Fibroblast of lung (primary cell): ENCODE data around the gene LCE1E. TPM values are rescaled to one million over a fixed set of nuclear protein-coding genes. Genes with fewer than 3 reads are reported as not detected.
A peak's percentile ranks its signal among the peaks of the same experiment; 100 is the strongest.

ENCODE experiments used
- DNase-seq, 2 donors: peaks; one replicate each; pipeline versions ENCODE4 v3.0.0 to v3.0.0-alpha.2; 2010; ENCODE audit warnings: low read depth in 2 of 2
- H2AFZ ChIP-seq: 2 replicates; pipeline ENCODE4 v1.5.1; 2012; ENCODE audit warnings: low read length, control low read depth, inconsistent platforms
- H3K27ac ChIP-seq: 2 replicates; pipeline ENCODE4 v1.5.1; 2011; ENCODE audit warnings: low read length, control low read depth; ENCODE audit not compliant: insufficient read depth
- H3K27me3 ChIP-seq: 2 replicates; pipeline ENCODE4 v1.5.1; 2011; ENCODE audit warnings: mild to moderate bottlenecking, low read length; ENCODE audit not compliant: control insufficient read depth, insufficient read depth
- H3K36me3 ChIP-seq: 2 replicates; pipeline ENCODE4 v1.5.1; 2011; ENCODE audit warnings: low read length; ENCODE audit not compliant: control insufficient read depth, insufficient read depth
- H3K4me1 ChIP-seq: 2 replicates; pipeline ENCODE4 v1.5.1; 2011; ENCODE audit warnings: low read length; ENCODE audit not compliant: control insufficient read depth, insufficient read depth; ENCODE audit errors: extremely low read depth
- H3K4me2 ChIP-seq: 2 replicates; pipeline ENCODE4 v1.5.1; 2011; ENCODE audit warnings: low read length, control low read depth; ENCODE audit not compliant: insufficient read depth; ENCODE audit errors: extremely low read depth
- H3K4me3 ChIP-seq, 4 experiments: fragments of 200-600 bp in 1 of 4; sonication (generic) in 1 of 4; replicated peaks in 1 of 4; 2 replicates each; pipeline ENCODE4 v1.5.1; 2011 to 2016; ENCODE audit warnings: low read length in 4 of 4, low read depth in 3 of 4, mild to moderate bottlenecking in 3 of 4, control low read depth in 2 of 4, inconsistent platforms in 1 of 4, mixed read lengths in 1 of 4; ENCODE audit not compliant: insufficient read depth in 1 of 4; ENCODE audit errors: control extremely low read depth in 1 of 4
- H3K79me2 ChIP-seq: 2 replicates; pipeline ENCODE4 v1.5.1; 2012; ENCODE audit warnings: mild to moderate bottlenecking, low read length, inconsistent platforms; ENCODE audit not compliant: control insufficient read depth, insufficient read depth
- H3K9ac ChIP-seq: 2 replicates; pipeline ENCODE4 v1.5.1; 2011; ENCODE audit warnings: mild to moderate bottlenecking, low read length, control low read depth; ENCODE audit not compliant: insufficient read depth
- H3K9me3 ChIP-seq: 2 replicates; pipeline ENCODE4 v1.5.1; 2012; ENCODE audit warnings: low read depth, low read length; ENCODE audit not compliant: control insufficient read depth, insufficient read depth
- H4K20me1 ChIP-seq: 2 replicates; pipeline ENCODE4 v1.5.1; 2011; ENCODE audit warnings: low read length; ENCODE audit not compliant: control insufficient read depth, insufficient read depth; ENCODE audit errors: extremely low read depth
- CTCF ChIP-seq, 2 donors: IDR thresholded peaks in 1 of 2; conservative IDR thresholded peaks in 1 of 2; 1 replicate in 1 of 2; 2 replicates in 1 of 2; pipeline ENCODE4 v1.5.1; 2011 to 2012; ENCODE audit warnings: low read length in 2 of 2, control low read depth in 1 of 2, inconsistent platforms in 1 of 2, low read depth in 1 of 2, mild to moderate bottlenecking in 1 of 2
- EZH2 ChIP-seq: IDR thresholded peaks from 2 replicates; pipeline ENCODE4 v1.5.1; 2012; ENCODE audit warnings: low read length, control low read depth, mild to moderate bottlenecking; ENCODE audit errors: missing control alignments
- polyA plus RNA-seq, 2 donors: library from polyadenylated mRNA; depleted of rRNA in 1 of 2; stranded (reverse) in 1 of 2; unstranded in 1 of 2; fragments of >200 nt; gene quantifications; 2 replicates each; pipeline ENCODE4 v1.2.1, GENCODE V29; 2011 to 2012; ENCODE audit warnings: missing spikeins in 1 of 2
- total RNA-seq: library from RNA; depleted of rRNA; stranded (reverse); fragments of >200 nt; gene quantifications from 2 replicates; pipeline ENCODE4 v1.2.1, GENCODE V29; 2014

Gene LCE1E
- total and polyA plus RNA-seq, 2 donors (not counting 1 experiment from before 2014, with no cell fraction given), result 0.14 TPM; not detected in 1

GRCh38 chr1:152774875-152775274 lies 11.2 kb upstream of the LCE1E start, which contains the start of gene LCE1F:
Gene LCE1F (plus strand): TSS chr1:152775140. CDS start chr1:152776372, 1,232 bp downstream.
- no peaks in the 10 kb centered on the region for H3K79me2 ChIP-seq
- H3K9ac ChIP-seq, result no peak within 1 kb of the TSS
- DNase-seq, result no peak
- no peaks in the 10 kb centered on the region for H3K9me3 ChIP-seq
- no peaks in the 10 kb centered on the region for H3K36me3 ChIP-seq
- H3K27me3 ChIP-seq, result no peaks in the 10 kb centered on the region
- no peak for TF ChIP-seq CTCF (conservative IDR thresholded peaks at IDR 0.05 in 1 of 2, IDR thresholded peaks at IDR 0.05 in 1 of 2; ENCODE audit: low read depth in 1 of 2, low read length in 2 of 2)
- no peak for TF ChIP-seq EZH2
- no peaks in the 10 kb centered on the region for H4K20me1 ChIP-seq
- no peak within 1 kb of the TSS for H2AFZ ChIP-seq
- no peak within 1 kb of the TSS for H3K4me2 ChIP-seq
- H3K4me1 ChIP-seq, result no peaks in the 10 kb centered on the region
- H3K4me3 ChIP-seq, result no peak within 1 kb of the TSS
- no peak within 1 kb of the TSS for H3K27ac ChIP-seq

- Histone ChIP-seq H3K27me3 (no peaks in the 10 kb centered on the region), H3K36me3 (no peaks in the 10 kb centered on the region), H3K9ac (no peak overlapping the region), H3K79me2 (no peaks in the 10 kb centered on the region), H3K4me3 (no peak overlapping the region), H4K20me1 (no peaks in the 10 kb centered on the region), H3K9me3 (no peaks in the 10 kb centered on the region), H3K27ac (no peak overlapping the region), H3K4me1 (no peaks in the 10 kb centered on the region), H2AFZ (no peak overlapping the region), H3K4me2 (no peak overlapping the region)
- no peak for DNase-seq
- TF ChIP-seq EZH2 (no peak), CTCF (conservative IDR thresholded peaks at IDR 0.05 in 1 of 2, IDR thresholded peaks at IDR 0.05 in 1 of 2; ENCODE audit: low read depth in 1 of 2, low read length in 2 of 2) (no peak)
These were observed 9.7 kb upstream of the LCE1E start for GRCh38 chr1:152776361-152776760.

GRCh38 chr1:152777510-152778137 lies 8.4 kb upstream of the LCE1E start:
- no peak overlapping the region for H3K27ac ChIP-seq
- H3K4me2 ChIP-seq, result no peak overlapping the region
- H3K79me2 ChIP-seq, result no peaks in the 10 kb centered on the region
- H3K4me1 ChIP-seq, result no peaks in the 10 kb centered on the region
- no peak overlapping the region for H3K4me3 ChIP-seq
- no peaks in the 10 kb centered on the region for H4K20me1 ChIP-seq
- TF ChIP-seq CTCF (conservative IDR thresholded peaks at IDR 0.05 in 1 of 2, IDR thresholded peaks at IDR 0.05 in 1 of 2; ENCODE audit: low read depth in 1 of 2, low read length in 2 of 2) (peak; percentile 17 to 24), EZH2 (no peak)
- no peak overlapping the region for H3K9ac ChIP-seq
- no peak for DNase-seq
- H3K9me3 ChIP-seq, result no peaks in the 10 kb centered on the region
- no peaks in the 10 kb centered on the region for H3K27me3 ChIP-seq
- no peak overlapping the region for H2AFZ ChIP-seq
- no peaks in the 10 kb centered on the region for H3K36me3 ChIP-seq
